Calu3 (cell line): ENCODE data around the gene STOM. TPM values are rescaled to one million over a fixed set of nuclear protein-coding genes. Genes with fewer than 3 reads are reported as not detected.

Experiments
- BruUV-seq: library from RNA; stranded (reverse); fragments of 400-500 nt; replicated peaks from 2 replicates; lab custom pipeline; 2021; lab: Mats Ljungman, UMichigan
- CTCF ChIA-PET: fragments of 300-600 bp; sonication (Branson Sonifier 250); formaldehyde crosslinking; loops from one replicate; lab custom pipeline; 2022; ENCODE audit warnings: antibody characterized with exemption; lab: Charles Lee
- DNase-seq: peaks from one replicate; pipeline ENCODE4 v3.0.0; 2022
- H3K27ac Mint-ChIP-seq: one replicate; pipeline ENCODE4 v1.8.0; 2022; ENCODE audit warnings: mixed read lengths; ENCODE audit not compliant: unreplicated experiment
- H3K27me3 Mint-ChIP-seq: one replicate; pipeline ENCODE4 v1.8.0; 2022; ENCODE audit warnings: mixed read lengths; ENCODE audit not compliant: unreplicated experiment
- H3K36me3 Mint-ChIP-seq: one replicate; pipeline ENCODE4 v1.8.0; 2022; ENCODE audit warnings: mild to moderate bottlenecking, moderate library complexity, mixed read lengths; ENCODE audit not compliant: insufficient read depth, unreplicated experiment
- H3K4me1 Mint-ChIP-seq: one replicate; pipeline ENCODE4 v1.8.0; 2022; ENCODE audit warnings: mild to moderate bottlenecking, low read depth, mixed read lengths; ENCODE audit not compliant: unreplicated experiment
- H3K4me3 Mint-ChIP-seq: one replicate; pipeline ENCODE4 v1.8.0; 2022; ENCODE audit warnings: mild to moderate bottlenecking, low read depth, moderate library complexity, mixed read lengths; ENCODE audit not compliant: unreplicated experiment
- H3K9me3 Mint-ChIP-seq: one replicate; pipeline ENCODE4 v1.8.0; 2022; ENCODE audit warnings: low read depth, mixed read lengths; ENCODE audit not compliant: unreplicated experiment
- intact Hi-C: fragments of 100-400 bp; cut with micrococcal nuclease; formaldehyde crosslinking; loops from one replicate; pipeline ENCODE4 v1.10.0; 2022; ENCODE audit not compliant: unreplicated experiment
- total RNA-seq: library from RNA; stranded (reverse); gene quantifications from 2 replicates; pipeline ENCODE4 v1.2.3, GENCODE V29; 2022
- TF ChIP-seq, protein P1 (sequence below): fragments of 200-600 bp; IDR thresholded peaks from one replicate; pipeline ENCODE4 v1.8.0; 2022; ENCODE audit warnings: antibody characterized with exemption; ENCODE audit not compliant: unreplicated experiment

Gene STOM
- total RNA-seq, 1 experiment from 2014 or later = 25.5 TPM

DNA sequence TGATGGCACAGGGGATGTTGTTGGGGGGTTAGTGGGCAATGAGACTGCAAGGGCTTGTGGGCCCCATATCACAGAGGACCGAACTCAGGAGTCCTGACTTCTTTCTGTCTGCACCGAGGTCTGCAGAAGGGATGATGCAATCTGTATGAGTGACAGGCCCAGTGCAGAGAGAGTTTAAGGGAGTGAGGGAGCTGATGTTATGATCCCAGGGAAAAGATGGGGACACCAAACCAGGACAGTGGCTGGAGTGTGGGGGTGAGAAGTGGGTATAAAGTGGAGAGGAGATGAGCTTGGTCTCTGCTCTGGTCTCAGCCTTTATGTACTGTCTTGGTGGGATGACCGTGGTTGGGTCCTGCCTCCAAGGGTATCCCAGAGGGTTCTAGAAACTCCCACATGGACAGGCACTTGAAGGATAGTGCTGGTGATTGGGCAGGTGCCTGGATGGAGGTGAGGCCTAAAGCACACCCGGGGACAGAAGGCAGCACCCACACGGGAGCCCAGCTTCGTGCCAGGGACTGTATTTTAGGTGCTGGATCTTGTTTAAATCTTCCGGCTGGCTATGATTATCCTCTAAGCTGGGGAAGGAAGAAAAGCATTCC lies 80.2 kb downstream of the STOM start:
- Mint-ChIP-seq H3K27me3 (no peaks in the 10 kb centered on the region), H3K4me1 (peaks cover 39% of the 10 kb centered on the region), H3K9me3 (no peaks in the 10 kb centered on the region), H3K36me3 (peaks cover 30% of the 10 kb centered on the region), H3K4me3 (peak overlapping the region; percentile 47), H3K27ac (peak overlapping the region; percentile 99)
- DNase-seq = no peak
- CTCF ChIA-PET = no interaction called here
- TF ChIP-seq, protein P1, sequence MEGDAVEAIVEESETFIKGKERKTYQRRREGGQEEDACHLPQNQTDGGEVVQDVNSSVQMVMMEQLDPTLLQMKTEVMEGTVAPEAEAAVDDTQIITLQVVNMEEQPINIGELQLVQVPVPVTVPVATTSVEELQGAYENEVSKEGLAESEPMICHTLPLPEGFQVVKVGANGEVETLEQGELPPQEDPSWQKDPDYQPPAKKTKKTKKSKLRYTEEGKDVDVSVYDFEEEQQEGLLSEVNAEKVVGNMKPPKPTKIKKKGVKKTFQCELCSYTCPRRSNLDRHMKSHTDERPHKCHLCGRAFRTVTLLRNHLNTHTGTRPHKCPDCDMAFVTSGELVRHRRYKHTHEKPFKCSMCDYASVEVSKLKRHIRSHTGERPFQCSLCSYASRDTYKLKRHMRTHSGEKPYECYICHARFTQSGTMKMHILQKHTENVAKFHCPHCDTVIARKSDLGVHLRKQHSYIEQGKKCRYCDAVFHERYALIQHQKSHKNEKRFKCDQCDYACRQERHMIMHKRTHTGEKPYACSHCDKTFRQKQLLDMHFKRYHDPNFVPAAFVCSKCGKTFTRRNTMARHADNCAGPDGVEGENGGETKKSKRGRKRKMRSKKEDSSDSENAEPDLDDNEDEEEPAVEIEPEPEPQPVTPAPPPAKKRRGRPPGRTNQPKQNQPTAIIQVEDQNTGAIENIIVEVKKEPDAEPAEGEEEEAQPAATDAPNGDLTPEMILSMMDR = no peak
- intact Hi-C loops = loop anchor here (5.0 kb wide), 2 partner anchors 32 to 78 kb away; no protein-coding TSS in a partner anchor
- BruUV-seq = no TSS peak

DNA sequence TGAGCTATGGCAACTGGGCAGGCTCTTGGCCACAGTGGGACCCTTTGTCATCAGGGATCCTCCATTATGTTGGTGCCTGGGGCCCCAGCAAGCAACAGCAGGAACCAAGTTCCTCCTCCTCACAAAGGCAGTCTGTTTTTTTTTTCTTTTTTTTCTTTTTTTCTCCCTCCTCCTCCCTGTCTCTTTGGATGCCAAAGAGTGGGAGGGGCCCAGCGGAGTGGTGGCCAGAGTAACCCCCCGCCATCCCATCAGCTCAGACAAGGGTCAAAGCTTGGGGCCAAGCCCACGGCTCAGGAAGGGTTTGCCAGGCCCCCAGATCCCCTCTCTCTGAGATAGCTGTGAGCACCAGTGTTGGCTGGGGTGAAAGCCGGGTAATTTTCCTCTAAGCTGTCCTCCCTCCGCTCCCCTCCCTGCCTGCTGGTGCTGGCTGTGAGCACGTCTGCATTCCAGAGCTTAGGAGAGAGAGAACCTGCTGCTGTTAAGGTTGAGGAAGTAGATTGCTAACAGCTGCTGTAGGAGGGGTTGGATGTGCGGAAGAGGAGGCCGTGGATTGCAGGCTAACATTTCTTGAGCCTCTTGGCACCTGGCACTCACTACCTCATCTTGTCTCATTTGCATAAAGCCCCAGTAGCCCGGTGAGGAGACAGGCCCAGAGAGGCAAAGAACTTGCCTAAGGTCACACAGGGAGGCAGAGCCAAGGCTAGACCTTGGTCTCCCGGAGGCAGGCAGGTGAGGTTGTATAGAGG lies 80.9 kb downstream of the STOM start:
- CTCF ChIA-PET = no interaction called here
- H3K27ac Mint-ChIP-seq = peak overlapping the region; percentile 99
- peaks cover 41% of the 10 kb centered on the region for H3K4me1 Mint-ChIP-seq
- peak; percentile 58 for DNase-seq
- H3K27me3 Mint-ChIP-seq = no peaks in the 10 kb centered on the region
- H3K36me3 Mint-ChIP-seq = peaks cover 34% of the 10 kb centered on the region
- peak overlapping the region; percentile 47 for H3K4me3 Mint-ChIP-seq
- no peaks in the 10 kb centered on the region for H3K9me3 Mint-ChIP-seq
- intact Hi-C loops = loop anchor here (5.0 kb wide), 2 partner anchors 33 to 77 kb away; no protein-coding TSS in a partner anchor
- no TSS peak for BruUV-seq
- TF ChIP-seq, protein P1 = no peak

Other genes starting within 250 kb of the STOM start
- gene RAB14, start 168.4 kb downstream of the STOM start, total RNA-seq = 42.5 and 44.2 TPM in 2 replicates
- 68.3 and 71.6 TPM in 2 replicates for gene GSN, start 102.1 kb downstream of the STOM start, total RNA-seq
- not detected in 2 replicates for gene GGTA1, start 129.6 kb upstream of the STOM start, total RNA-seq